A549 (cell line): ENCODE data around the gene CIT. TPM values are rescaled to one million over a fixed set of nuclear protein-coding genes. Genes with fewer than 3 reads are reported as not detected.

ENCODE experiments used
- ATAC-seq, 2 experiments: fragments of 200-7000 bp in 1 of 2; fragments of >200 bp in 1 of 2; cut with Nextera tagmentation in 1 of 2; cut with Tn5 transposase in 1 of 2; 3 replicates each; pipeline versions ENCODE4 v1.8.0 to v1.9.1; 2018 to 2020; ENCODE audit warnings: mild to moderate bottlenecking in 1 of 2, moderate library complexity in 1 of 2
- CTCF ChIA-PET: fragments of 300-600 bp; sonication (Branson Sonifier 250); formaldehyde crosslinking; extraction: SDS; loops from one replicate; lab custom pipeline; 2021; ENCODE audit warnings: antibody characterized with exemption, inconsistent platforms; lab: Yijun Ruan, JAX
- POLR2A ChIA-PET: fragments of 350-600 bp; formaldehyde crosslinking; extraction: SDS; loops from one replicate; lab custom pipeline; 2021; ENCODE audit warnings: antibody characterized with exemption, inconsistent platforms; lab: Yijun Ruan, JAX
- DNase-seq, 2 experiments: peaks; one replicate each; pipeline versions ENCODE4 v3.0.0 to v3.0.0-alpha.2; 2011 to 2016; ENCODE audit warnings: low read depth in 1 of 2, low spot score in 1 of 2
- FAIRE-seq: peaks from 2 replicates; lab custom pipeline; 2011; peaks lifted over from hg19 to GRCh38; lab: Jason Lieb, UNC
- H3K27ac ChIP-seq, 2 experiments: fragments of >200 bp; sonication (Bioruptor Twin); formaldehyde crosslinking; 3 replicates each; pipeline ENCODE4 v1.5.1; 2016 to 2017
- H3K4me1 ChIP-seq: fragments of >200 bp; sonication (Bioruptor Twin); formaldehyde crosslinking; 3 replicates; pipeline ENCODE4 v1.6.1; 2016
- H3K4me2 ChIP-seq: fragments of >200 bp; sonication (Bioruptor Twin); formaldehyde crosslinking; 3 replicates; pipeline ENCODE4 v1.6.1; 2016
- H3K4me3 ChIP-seq: fragments of >200 bp; sonication (Bioruptor Twin); formaldehyde crosslinking; 3 replicates; pipeline ENCODE4 v1.5.1; 2016
- H3K9me3 ChIP-seq: fragments of >200 bp; sonication (Bioruptor Twin); formaldehyde crosslinking; 3 replicates; pipeline ENCODE4 v1.6.1; 2016
- BCL3 ChIP-seq: fragments of >200 bp; sonication (Bioruptor Twin); formaldehyde crosslinking; IDR thresholded peaks from 3 replicates; pipeline ENCODE4 v1.6.1; 2016
- CEBPB ChIP-seq, 2 experiments: fragments of >200 bp in 1 of 2; sonication (Bioruptor Twin) in 1 of 2; formaldehyde crosslinking in 1 of 2; IDR thresholded peaks; 2 replicates each; pipeline ENCODE4 v1.6.1; 2012 to 2016
- CHD2 ChIP-seq: fragments of 150-350 bp; IDR thresholded peaks from 2 replicates; pipeline ENCODE4 v1.6.1; 2014; ENCODE audit warnings: low read length; ENCODE audit not compliant: partially characterized antibody
- ELK1 ChIP-seq: fragments of 150-350 bp; IDR thresholded peaks from 2 replicates; pipeline ENCODE4 v1.6.1; 2014; ENCODE audit warnings: low read depth, mild to moderate bottlenecking, low read length
- EP300 ChIP-seq, 2 experiments: fragments of >200 bp; sonication (Bioruptor Twin); formaldehyde crosslinking; IDR thresholded peaks; 2 replicates in 1 of 2; 3 replicates in 1 of 2; pipeline ENCODE4 v1.6.1; 2016 to 2017
- HDAC2 ChIP-seq: fragments of 200-600 bp; sonication (generic); IDR thresholded peaks from 2 replicates; pipeline ENCODE4 v1.6.1; 2016
- HMGXB4 ChIP-seq: fragments of 250-450 bp; sonication (Bioruptor Pico); IDR thresholded peaks from 2 replicates; pipeline ENCODE4 v1.5.0; 2021; ENCODE audit warnings: mild to moderate bottlenecking, moderate library complexity, borderline replicate concordance
- HOXA7 ChIP-seq: fragments of 250-450 bp; sonication (Bioruptor Pico); IDR thresholded peaks from 2 replicates; pipeline ENCODE4 v1.5.0; 2020; ENCODE audit warnings: mild to moderate bottlenecking, moderate library complexity
- HOXB5 ChIP-seq: fragments of 250-450 bp; sonication (Bioruptor Pico); IDR thresholded peaks from 2 replicates; pipeline ENCODE4 v1.5.0; 2020; ENCODE audit warnings: mild to moderate bottlenecking, moderate library complexity
- JUNB ChIP-seq: fragments of >200 bp; sonication (Bioruptor Twin); formaldehyde crosslinking; IDR thresholded peaks from 2 replicates; pipeline ENCODE4 v1.6.1; 2016
- KDM1A ChIP-seq: fragments of 200-600 bp; sonication (generic); IDR thresholded peaks from 2 replicates; pipeline ENCODE4 v1.6.1; 2016; ENCODE audit warnings: low read depth, mild to moderate bottlenecking
- MAFK ChIP-seq: fragments of 450-650 bp; IDR thresholded peaks from 2 replicates; pipeline ENCODE4 v1.6.1; 2014; ENCODE audit not compliant: partially characterized antibody
- MYC ChIP-seq: IDR thresholded peaks from 2 replicates; pipeline ENCODE4 v1.6.1; 2012; ENCODE audit warnings: mild to moderate bottlenecking, inconsistent platforms, low read length, improper control_type of control experiment, borderline replicate concordance
- POLR2A ChIP-seq: IDR thresholded peaks from 2 replicates; pipeline ENCODE4 v1.6.1; 2012; ENCODE audit warnings: mild to moderate bottlenecking, low read length
- RARB ChIP-seq: fragments of 250-450 bp; sonication (Bioruptor Pico); IDR thresholded peaks from 2 replicates; pipeline ENCODE4 v1.8.0; 2021; ENCODE audit warnings: mild to moderate bottlenecking, moderate library complexity
- RCOR1 ChIP-seq: fragments of 150-350 bp; IDR thresholded peaks from 2 replicates; pipeline ENCODE4 v1.6.1; 2014; ENCODE audit warnings: antibody characterized with exemption, low read length, low read depth
- REST ChIP-seq: fragments of 200-600 bp; sonication (generic); IDR thresholded peaks from 2 replicates; pipeline ENCODE4 v1.6.1; 2016; ENCODE audit warnings: antibody characterized with exemption, mild to moderate bottlenecking, moderate library complexity
- TP53 ChIP-seq: fragments of 250-450 bp; sonication (Bioruptor Pico); IDR thresholded peaks from 2 replicates; pipeline ENCODE4 v1.5.0; 2021; ENCODE audit warnings: mild to moderate bottlenecking, moderate library complexity
- USF2 ChIP-seq: fragments of 450-650 bp; IDR thresholded peaks from 2 replicates; pipeline ENCODE4 v1.6.1; 2014; ENCODE audit warnings: antibody characterized with exemption
- polyA plus RNA-seq, 4 experiments: library from polyadenylated mRNA; depleted of rRNA in 3 of 4; stranded (reverse); fragments of >200 nt; fragmentation: RNase III in 1 of 4; extraction: RNeasy Plus Mini Kit Qiagen cat#74134 plus additional on column Dnase treatment in 1 of 4; gene quantifications; 2 replicates in 3 of 4; 3 replicates in 1 of 4; pipeline ENCODE4 v1.2.3, GENCODE V29; 2011 to 2017
- TF ChIP-seq, protein P1 (sequence below): fragments of >200 bp; sonication (Bioruptor Twin); formaldehyde crosslinking; IDR thresholded peaks from 2 replicates; pipeline ENCODE4 v1.6.1; 2016

The CIT gene
- polyA plus RNA-seq, 2 of the 4 experiments (the other 2 are of a cell fraction), result 12.5 to 25.4 TPM

- no peaks in the 10 kb centered on the region for H3K4me1 ChIP-seq
- DNase-seq (no peak), ATAC-seq (no peak; a peak in 3 of 6 replicates), FAIRE-seq (no peak)
- H3K27ac ChIP-seq, result no peak overlapping the region
- POLR2A ChIA-PET, result no interaction called here
- no peak overlapping the region for H3K4me2 ChIP-seq
- CTCF ChIA-PET, result interaction anchor here (0.8 to 1.7 kb wide), 3 partner anchors 12 to 23 kb away, joined by 3 read pairs; no protein-coding TSS in a partner anchor
- no peak overlapping the region for H3K4me3 ChIP-seq
- TF ChIP-seq, protein P1, sequence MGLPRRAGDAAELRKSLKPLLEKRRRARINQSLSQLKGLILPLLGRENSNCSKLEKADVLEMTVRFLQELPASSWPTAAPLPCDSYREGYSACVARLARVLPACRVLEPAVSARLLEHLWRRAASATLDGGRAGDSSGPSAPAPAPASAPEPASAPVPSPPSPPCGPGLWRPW, result no peak
- TF ChIP-seq REST (no peak), JUNB (no peak), POLR2A (no peak), CEBPB (IDR thresholded peaks at IDR 0.05) (no peak), TP53 (CRISPR knock-in tag) (no peak), HOXA7 (CRISPR knock-in tag) (no peak), CHD2 (no peak), MAFK (no peak), KDM1A (no peak), HDAC2 (no peak), EP300 (IDR thresholded peaks at IDR 0.05) (no peak), HOXB5 (CRISPR knock-in tag) (no peak), MYC (no peak), USF2 (no peak), RCOR1 (no peak), ELK1 (no peak), HMGXB4 (CRISPR knock-in tag) (no peak), BCL3 (no peak), RARB (CRISPR knock-in tag) (no peak)
- TF ChIP-seq, all 56 proteins: peak for 0
- H3K9me3 ChIP-seq, result no peaks in the 10 kb centered on the region
These were observed 48.1 kb upstream of the CIT start for GRCh38 chr12:119925269-119925668.
